HepG2 (cell line): Measurements from ENCODE around the gene STK32C. TPM values are rescaled to one million over a fixed set of nuclear protein-coding genes. Genes with fewer than 3 reads are reported as not detected.

Source experiments
- ATAC-seq: fragments of 200-7000 bp; cut with Tn5 transposase; 3 replicates; pipeline ENCODE4 v1.9.1; 2020; ENCODE audit warnings: mild to moderate bottlenecking, moderate library complexity
- BruUV-seq: library from RNA; stranded (reverse); fragments of 400-500 nt; replicated peaks from 2 replicates; lab custom pipeline; 2021; lab: Mats Ljungman, UMichigan
- CTCF ChIA-PET: fragments of 300-600 bp; formaldehyde crosslinking; extraction: SDS; loops from one replicate; lab custom pipeline; 2021; ENCODE audit warnings: low total read pairs, inconsistent platforms, low intra/inter-chr PET ratio; lab: Yijun Ruan, JAX
- POLR2A ChIA-PET: fragments of 350-600 bp; sonication (Branson Sonifier 250); formaldehyde crosslinking; loops from one replicate; lab custom pipeline; 2020; ENCODE audit warnings: antibody characterized with exemption, inconsistent platforms; lab: Yijun Ruan, JAX
- DNase-seq: peaks from one replicate; pipeline ENCODE4 v3.0.0-alpha.2; 2015; ENCODE audit warnings: low spot score
- FAIRE-seq: peaks from 3 replicates; lab custom pipeline; 2011; peaks lifted over from hg19 to GRCh38; lab: Jason Lieb, UNC
- H2AFZ ChIP-seq: one replicate; pipeline ENCODE4 v1.6.1; 2011; ENCODE audit warnings: low read length, inconsistent platforms
- H3K27ac ChIP-seq: fragments of 300-600 bp; 3 replicates; pipeline ENCODE4 v1.8.0; 2011; ENCODE audit warnings: mixed run types, mild to moderate bottlenecking, mixed read lengths, low read length, inconsistent platforms; ENCODE audit not compliant: insufficient read depth; ENCODE audit errors: extremely low read length
- H3K27me3 ChIP-seq, 2 experiments: fragments of 200-600 bp in 1 of 2; 2 replicates in 1 of 2; 3 replicates in 1 of 2; pipeline versions ENCODE4 v1.6.0 to v1.8.0; 2011; ENCODE audit warnings: low read length in 2 of 2, mild to moderate bottlenecking in 2 of 2, moderate library complexity in 2 of 2, inconsistent platforms in 1 of 2; ENCODE audit not compliant: insufficient read depth in 2 of 2, control insufficient read depth in 1 of 2
- H3K36me3 ChIP-seq, 2 experiments: fragments of 200-600 bp in 1 of 2; replicated peaks in 1 of 2; 2 replicates in 1 of 2; 3 replicates in 1 of 2; pipeline versions ENCODE4 v1.5.1 to v1.8.0; 2011; ENCODE audit warnings: low read length in 2 of 2, inconsistent platforms in 1 of 2; ENCODE audit not compliant: insufficient read depth in 2 of 2, control insufficient read depth in 1 of 2
- H3K4me1 ChIP-seq: 2 replicates; pipeline ENCODE4 v1.5.1; 2012; ENCODE audit warnings: low read length, inconsistent platforms; ENCODE audit not compliant: insufficient read depth
- H3K4me2 ChIP-seq: 2 replicates; pipeline ENCODE4 v1.6.0; 2011; ENCODE audit warnings: low read depth, low read length, inconsistent platforms
- H3K4me3 ChIP-seq, 3 experiments: fragments of 200-600 bp in 1 of 3; sonication (generic), shearing (Covaris generic) in 1 of 3; replicated peaks in 1 of 3; 2 replicates each; pipeline ENCODE4 v1.5.1; 2011 to 2016; ENCODE audit warnings: low read length in 3 of 3, inconsistent platforms in 2 of 3, low read depth in 2 of 3, mild to moderate bottlenecking in 2 of 3, control low read depth in 1 of 3, mixed read lengths in 1 of 3; ENCODE audit not compliant: insufficient read depth in 1 of 3
- H3K79me2 ChIP-seq: one replicate; pipeline ENCODE4 v1.6.1; 2011; ENCODE audit warnings: low read length, inconsistent platforms; ENCODE audit not compliant: insufficient read depth
- H3K9ac ChIP-seq: 2 replicates; pipeline ENCODE4 v1.6.0; 2011; ENCODE audit warnings: mild to moderate bottlenecking, low read depth, low read length, inconsistent platforms; ENCODE audit not compliant: insufficient read depth
- H3K9me3 ChIP-seq: 2 replicates; pipeline ENCODE4 v1.5.1; 2012; ENCODE audit warnings: mild to moderate bottlenecking, low read length
- H4K20me1 ChIP-seq: 2 replicates; pipeline ENCODE4 v1.6.0; 2011; ENCODE audit warnings: inconsistent platforms, mild to moderate bottlenecking, low read length, moderate library complexity; ENCODE audit not compliant: insufficient read depth
- GABPA ChIP-seq, 2 experiments: IDR thresholded peaks; 2 replicates each; pipeline ENCODE4 v1.6.1; 2011 to 2016; ENCODE audit warnings: low read depth in 2 of 2, low read length in 1 of 2, missing biosample characterization in 1 of 2, missing genetic modification characterization in 1 of 2
- GATA4 ChIP-seq: sonication (generic); IDR thresholded peaks from 2 replicates; pipeline ENCODE4 v1.6.1; 2016; ENCODE audit warnings: antibody characterized with exemption, low read depth, borderline replicate concordance
- RAD21 ChIP-seq: fragments of 450-650 bp; formaldehyde crosslinking; IDR thresholded peaks from 2 replicates; pipeline ENCODE4 v1.5.0; 2020; ENCODE audit warnings: mild to moderate bottlenecking
- RXRB ChIP-seq: IDR thresholded peaks from 2 replicates; pipeline ENCODE4 v1.6.1; 2016; ENCODE audit warnings: borderline replicate concordance, missing genetic modification reagents, missing compliant biosample characterization
- SMAD9 ChIP-seq: sonication (generic); formaldehyde crosslinking; IDR thresholded peaks from 2 replicates; pipeline ENCODE4 v1.5.1; 2020; ENCODE audit warnings: mild to moderate bottlenecking, missing genetic modification reagents
- SRSF1 ChIP-seq: fragments of 200-400 bp; formaldehyde crosslinking; optimal IDR thresholded peaks from 2 replicates; pipeline ENCODE3; 2017; ENCODE audit warnings: mild to moderate bottlenecking, low read depth, low read length, moderate library complexity
- SRSF9 ChIP-seq: fragments of 200-400 bp; formaldehyde crosslinking; IDR thresholded peaks from 2 replicates; pipeline ENCODE4 v1.6.1; 2018; ENCODE audit warnings: borderline replicate concordance, mild to moderate bottlenecking, low read depth, low read length; ENCODE audit not compliant: insufficient read depth, poor library complexity, severe bottlenecking
- U2AF1 ChIP-seq: fragments of 200-400 bp; formaldehyde crosslinking; optimal IDR thresholded peaks from 2 replicates; pipeline ENCODE3; 2017; ENCODE audit warnings: mild to moderate bottlenecking, low read depth, low read length
- ZNF354B ChIP-seq: sonication (generic); formaldehyde crosslinking; IDR thresholded peaks from 2 replicates; pipeline ENCODE4 v1.8.0; 2022; ENCODE audit warnings: mild to moderate bottlenecking, missing genetic modification reagents
- ZNF430 ChIP-seq: sonication (generic); formaldehyde crosslinking; IDR thresholded peaks from 2 replicates; pipeline ENCODE4 v1.9.0; 2021; ENCODE audit warnings: mild to moderate bottlenecking, missing genetic modification reagents
- ZNF644 ChIP-seq: IDR thresholded peaks from 2 replicates; pipeline ENCODE4 v1.6.1; 2016; ENCODE audit warnings: low read depth
- ZNF773 ChIP-seq: sonication (generic); formaldehyde crosslinking; IDR thresholded peaks from 2 replicates; pipeline ENCODE4 v1.4.0; 2020; ENCODE audit warnings: missing genetic modification reagents, borderline replicate concordance
- WGBS: methylation state at CpG from one replicate; pipeline ENCODE4 v1.1.6; 2017; ENCODE audit warnings: low lambda C conversion rate; 5-methylcytosine and 5-hydroxymethylcytosine counted together
- in situ Hi-C: cut with HindIII; loops from 2 replicates; pipeline ENCODE4 v1.10.0; 2017; ENCODE audit warnings: low pct_unique_long_range_greater_than_20kb; ENCODE audit not compliant: extremely low pct_ligation_motif_present
- intact Hi-C: fragments of 100-400 bp; cut with micrococcal nuclease; formaldehyde crosslinking; loops from one replicate; pipeline ENCODE4 v1.10.0; 2022; ENCODE audit not compliant: unreplicated experiment
- polyA plus RNA-seq, 8 experiments: library from polyadenylated mRNA; depleted of rRNA in 3 of 8; stranded (reverse) in 7 of 8; unstranded in 1 of 8; fragments of >200 nt; fragmentation: Illumina TruSeq in 4 of 8; extraction: Trizol in 4 of 8; gene quantifications; 2 replicates each; pipeline versions ENCODE4 v1.2.1 to v1.2.3, GENCODE V29; 2011 to 2016; ENCODE audit warnings: low read depth in 4 of 8, missing spikeins in 1 of 8, mixed read lengths in 1 of 8; ENCODE audit not compliant: insufficient read depth in 1 of 8
- total RNA-seq, 5 experiments: library from RNA; depleted of rRNA; stranded (reverse); fragments of >200 nt; fragmentation: Illumina TruSeq; extraction: Trizol; gene quantifications; 2 replicates each; pipeline ENCODE4 v1.2.3, GENCODE V29; 2016; ENCODE audit warnings: low read depth in 1 of 5
- TF ChIP-seq, protein P1 (sequence below): sonication (generic); formaldehyde crosslinking; IDR thresholded peaks from 2 replicates; pipeline ENCODE4 v1.8.1; 2022; ENCODE audit warnings: mild to moderate bottlenecking, missing genetic modification reagents
- TF ChIP-seq, protein P2 (sequence below): sonication (generic); formaldehyde crosslinking; IDR thresholded peaks from 2 replicates; pipeline ENCODE4 v1.4.0; 2020; ENCODE audit warnings: missing genetic modification reagents
- TF ChIP-seq, protein P3 (sequence below): sonication (generic); formaldehyde crosslinking; conservative IDR thresholded peaks from 2 replicates; pipeline ENCODE4 v1.4.0; 2020; ENCODE audit warnings: missing genetic modification reagents
- TF ChIP-seq, protein P4 (sequence below): IDR thresholded peaks from 2 replicates; pipeline ENCODE4 v1.6.1; 2016; ENCODE audit warnings: low read depth
- TF ChIP-seq, protein P5 (sequence below): sonication (generic); formaldehyde crosslinking; IDR thresholded peaks from 2 replicates; pipeline ENCODE4 v1.5.0; 2020; ENCODE audit warnings: missing genetic modification reagents

The STK32C gene
- total and polyA plus RNA-seq, 2 of the 13 experiments (the other 11 are each of a cell fraction or from before 2014, with no cell fraction given), result 10.9 to 19.4 TPM

DNA sequence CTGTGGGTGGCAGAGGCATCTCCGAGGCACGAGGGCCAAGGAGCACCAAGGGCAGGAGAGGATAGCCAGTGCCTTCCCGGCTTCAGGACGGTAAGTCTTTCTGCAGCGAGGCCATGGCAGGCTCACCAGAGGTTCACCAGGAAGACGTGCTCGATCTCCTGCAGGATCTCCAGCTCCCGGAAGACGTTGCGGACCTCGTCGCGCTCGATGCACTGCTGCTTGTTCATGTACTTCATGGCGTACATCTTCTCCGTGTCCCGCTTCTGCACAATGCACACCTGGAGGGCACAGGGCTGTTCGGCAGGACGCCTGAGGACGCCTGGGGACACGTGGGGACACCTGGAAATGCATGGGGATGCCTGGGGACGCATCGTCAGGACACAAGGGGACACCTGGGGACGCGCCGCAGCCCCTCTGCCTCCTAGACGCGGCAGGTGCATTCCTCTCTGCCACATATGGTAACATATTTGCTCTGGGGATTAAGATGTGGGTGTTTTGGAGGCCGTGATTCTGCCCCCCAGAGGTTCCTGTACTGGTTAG is 79.8 kb downstream of the STK32C start:
- H3K9ac ChIP-seq, result no peak overlapping the region
- ChIA-PET POLR2A (no interaction called here), CTCF (no interaction called here)
- no peaks in the 10 kb centered on the region for H3K79me2 ChIP-seq
- no peak overlapping the region for H3K4me3 ChIP-seq
- H3K4me1 ChIP-seq, result no peaks in the 10 kb centered on the region
- ATAC-seq (no peak), DNase-seq (no peak), FAIRE-seq (no peak)
- H3K27ac ChIP-seq, result no peak overlapping the region
- WGBS, result 93% methylated on average over 17 of the region's 29 CpGs
- H2AFZ ChIP-seq, result no peak overlapping the region
- no peak overlapping the region for H3K4me2 ChIP-seq
- no peaks in the 10 kb centered on the region for H3K9me3 ChIP-seq
- no TSS peak for BruUV-seq
- H3K27me3 ChIP-seq, result no peaks in the 10 kb centered on the region
- intact Hi-C loops (no loop called here), in situ Hi-C loops (no loop called here)
- H4K20me1 ChIP-seq, result no peaks in the 10 kb centered on the region
- H3K36me3 ChIP-seq, result no peaks in the 10 kb centered on the region
- TF ChIP-seq ZNF354B (no peak), ZNF644 (CRISPR knock-in tag) (no peak), ZNF430 (CRISPR knock-in tag) (no peak), RXRB (CRISPR knock-in tag) (no peak), GABPA (IDR thresholded peaks at IDR 0.05; ENCODE audit: low read depth, low read length) (no peak), GABPA (CRISPR knock-in tag; IDR thresholded peaks at IDR 0.05; ENCODE audit: low read depth) (no peak), SRSF9 (no peak), SRSF1 (no peak), ZNF773 (no peak), GATA4 (no peak), RAD21 (CRISPR knock-in tag) (no peak), SMAD9 (CRISPR knock-in tag) (no peak), U2AF1 (no peak)
- TF ChIP-seq, protein P1, sequence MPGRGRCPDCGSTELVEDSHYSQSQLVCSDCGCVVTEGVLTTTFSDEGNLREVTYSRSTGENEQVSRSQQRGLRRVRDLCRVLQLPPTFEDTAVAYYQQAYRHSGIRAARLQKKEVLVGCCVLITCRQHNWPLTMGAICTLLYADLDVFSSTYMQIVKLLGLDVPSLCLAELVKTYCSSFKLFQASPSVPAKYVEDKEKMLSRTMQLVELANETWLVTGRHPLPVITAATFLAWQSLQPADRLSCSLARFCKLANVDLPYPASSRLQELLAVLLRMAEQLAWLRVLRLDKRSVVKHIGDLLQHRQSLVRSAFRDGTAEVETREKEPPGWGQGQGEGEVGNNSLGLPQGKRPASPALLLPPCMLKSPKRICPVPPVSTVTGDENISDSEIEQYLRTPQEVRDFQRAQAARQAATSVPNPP, result no peak
- TF ChIP-seq, protein P2, sequence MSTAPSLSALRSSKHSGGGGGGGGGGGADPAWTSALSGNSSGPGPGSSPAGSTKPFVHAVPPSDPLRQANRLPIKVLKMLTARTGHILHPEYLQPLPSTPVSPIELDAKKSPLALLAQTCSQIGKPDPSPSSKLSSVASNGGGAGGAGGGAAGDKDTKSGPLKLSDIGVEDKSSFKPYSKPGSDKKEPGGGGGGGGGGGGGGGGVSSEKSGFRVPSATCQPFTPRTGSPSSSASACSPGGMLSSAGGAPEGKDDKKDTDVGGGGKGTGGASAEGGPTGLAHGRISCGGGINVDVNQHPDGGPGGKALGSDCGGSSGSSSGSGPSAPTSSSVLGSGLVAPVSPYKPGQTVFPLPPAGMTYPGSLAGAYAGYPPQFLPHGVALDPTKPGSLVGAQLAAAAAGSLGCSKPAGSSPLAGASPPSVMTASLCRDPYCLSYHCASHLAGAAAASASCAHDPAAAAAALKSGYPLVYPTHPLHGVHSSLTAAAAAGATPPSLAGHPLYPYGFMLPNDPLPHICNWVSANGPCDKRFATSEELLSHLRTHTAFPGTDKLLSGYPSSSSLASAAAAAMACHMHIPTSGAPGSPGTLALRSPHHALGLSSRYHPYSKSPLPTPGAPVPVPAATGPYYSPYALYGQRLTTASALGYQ (CRISPR knock-in tag), result no peak
- TF ChIP-seq, protein P3, sequence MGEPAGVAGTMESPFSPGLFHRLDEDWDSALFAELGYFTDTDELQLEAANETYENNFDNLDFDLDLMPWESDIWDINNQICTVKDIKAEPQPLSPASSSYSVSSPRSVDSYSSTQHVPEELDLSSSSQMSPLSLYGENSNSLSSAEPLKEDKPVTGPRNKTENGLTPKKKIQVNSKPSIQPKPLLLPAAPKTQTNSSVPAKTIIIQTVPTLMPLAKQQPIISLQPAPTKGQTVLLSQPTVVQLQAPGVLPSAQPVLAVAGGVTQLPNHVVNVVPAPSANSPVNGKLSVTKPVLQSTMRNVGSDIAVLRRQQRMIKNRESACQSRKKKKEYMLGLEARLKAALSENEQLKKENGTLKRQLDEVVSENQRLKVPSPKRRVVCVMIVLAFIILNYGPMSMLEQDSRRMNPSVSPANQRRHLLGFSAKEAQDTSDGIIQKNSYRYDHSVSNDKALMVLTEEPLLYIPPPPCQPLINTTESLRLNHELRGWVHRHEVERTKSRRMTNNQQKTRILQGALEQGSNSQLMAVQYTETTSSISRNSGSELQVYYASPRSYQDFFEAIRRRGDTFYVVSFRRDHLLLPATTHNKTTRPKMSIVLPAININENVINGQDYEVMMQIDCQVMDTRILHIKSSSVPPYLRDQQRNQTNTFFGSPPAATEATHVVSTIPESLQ (CRISPR knock-in tag), result no peak
- TF ChIP-seq, protein P4, sequence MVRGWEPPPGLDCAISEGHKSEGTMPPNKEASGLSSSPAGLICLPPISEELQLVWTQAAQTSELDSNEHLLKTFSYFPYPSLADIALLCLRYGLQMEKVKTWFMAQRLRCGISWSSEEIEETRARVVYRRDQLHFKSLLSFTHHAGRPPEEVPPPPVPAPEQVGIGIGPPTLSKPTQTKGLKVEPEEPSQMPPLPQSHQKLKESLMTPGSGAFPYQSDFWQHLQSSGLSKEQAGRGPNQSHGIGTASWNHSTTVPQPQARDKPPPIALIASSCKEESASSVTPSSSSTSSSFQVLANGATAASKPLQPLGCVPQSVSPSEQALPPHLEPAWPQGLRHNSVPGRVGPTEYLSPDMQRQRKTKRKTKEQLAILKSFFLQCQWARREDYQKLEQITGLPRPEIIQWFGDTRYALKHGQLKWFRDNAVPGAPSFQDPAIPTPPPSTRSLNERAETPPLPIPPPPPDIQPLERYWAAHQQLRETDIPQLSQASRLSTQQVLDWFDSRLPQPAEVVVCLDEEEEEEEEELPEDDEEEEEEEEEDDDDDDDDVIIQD (CRISPR knock-in tag), result no peak
- TF ChIP-seq, protein P5, sequence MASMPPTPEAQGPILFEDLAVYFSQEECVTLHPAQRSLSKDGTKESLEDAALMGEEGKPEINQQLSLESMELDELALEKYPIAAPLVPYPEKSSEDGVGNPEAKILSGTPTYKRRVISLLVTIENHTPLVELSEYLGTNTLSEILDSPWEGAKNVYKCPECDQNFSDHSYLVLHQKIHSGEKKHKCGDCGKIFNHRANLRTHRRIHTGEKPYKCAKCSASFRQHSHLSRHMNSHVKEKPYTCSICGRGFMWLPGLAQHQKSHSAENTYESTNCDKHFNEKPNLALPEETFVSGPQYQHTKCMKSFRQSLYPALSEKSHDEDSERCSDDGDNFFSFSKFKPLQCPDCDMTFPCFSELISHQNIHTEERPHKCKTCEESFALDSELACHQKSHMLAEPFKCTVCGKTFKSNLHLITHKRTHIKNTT (CRISPR knock-in tag), result no peak
